Hepatocyte (in vitro differentiated cells): ENCODE data around the gene DOP1B.

Experiments used
- CTCF ChIP-seq: fragments of 200-600 bp; sonication (generic); IDR thresholded peaks from 2 replicates; pipeline ENCODE4 v1.5.1; 2016; ENCODE audit warnings: antibody characterized with exemption, mild to moderate bottlenecking; ENCODE audit not compliant: poor library complexity
- EZH2phosphoT487 ChIP-seq: fragments of 200-600 bp; sonication (generic); IDR thresholded peaks from one replicate; pipeline ENCODE4 v1.6.1; 2018; ENCODE audit warnings: antibody characterized with exemption, mild to moderate bottlenecking, low read depth, moderate library complexity; ENCODE audit not compliant: unreplicated experiment, severe bottlenecking

GRCh38 chr21:36170823-36171222, 14.2 kb downstream of the DOP1B start:
- no peak for TF ChIP-seq CTCF
- no peak for TF ChIP-seq EZH2phosphoT487
